Measurements from ENCODE around the gene MAP2K3. TPM values are rescaled to one million over a fixed set of nuclear protein-coding genes. Genes with fewer than 3 reads are reported as not detected.

The MAP2K3 gene
- polyA plus RNA-seq, 1 donor (not counting 4 experiments of a cell fraction or from before 2014, with no cell fraction given): 22.4 TPM

- Histone ChIP-seq H3K79me2 (ENCODE audit: control insufficient read depth, insufficient read depth, low read length) (no peaks in the 10 kb centered on the region), H4K20me1 (ENCODE audit: control insufficient read depth, extremely low read depth, insufficient read depth, low read length) (peaks cover 3% of the 10 kb centered on the region), H3K9me3 (ENCODE audit: control insufficient read depth, low read depth, low read length) (no peaks in the 10 kb centered on the region), H3K4me2 (ENCODE audit: control insufficient read depth, extremely low read depth, insufficient read depth, low read depth, low read length) (no peak overlapping the region), H3K4me1 (ENCODE audit: control insufficient read depth, extremely low read depth, insufficient read depth, low read length) (no peaks in the 10 kb centered on the region), H3K9ac (ENCODE audit: control insufficient read depth, extremely low read depth, insufficient read depth, low read length) (no peak overlapping the region), H3K36me3 (ENCODE audit: control insufficient read depth in 2 of 2, extremely low read depth in 1 of 2, insufficient read depth in 2 of 2, low read length in 2 of 2) (no peaks in the 10 kb centered on the region), H3K9me1 (ENCODE audit: control insufficient read depth, extremely low read depth, insufficient read depth, low read length) (no peaks in the 10 kb centered on the region), H3K27me3 (ENCODE audit: control insufficient read depth, extremely low read depth, insufficient read depth, low read length) (peaks cover 6% of the 10 kb centered on the region), H3K27ac (ENCODE audit: control insufficient read depth, insufficient read depth, low read length) (no peak overlapping the region), H3K4me3 (ENCODE audit: control insufficient read depth in 2 of 3, extremely low read depth in 1 of 3, insufficient read depth in 2 of 3, low read depth in 1 of 3, low read length in 3 of 3) (no peak overlapping the region), H2AFZ (ENCODE audit: control insufficient read depth, low read length) (no peak overlapping the region)
- no peak for FAIRE-seq
- TF ChIP-seq EZH2 (IDR thresholded peaks at IDR 0.05; ENCODE audit: low read length): no peak
- TF ChIP-seq, protein P1, sequence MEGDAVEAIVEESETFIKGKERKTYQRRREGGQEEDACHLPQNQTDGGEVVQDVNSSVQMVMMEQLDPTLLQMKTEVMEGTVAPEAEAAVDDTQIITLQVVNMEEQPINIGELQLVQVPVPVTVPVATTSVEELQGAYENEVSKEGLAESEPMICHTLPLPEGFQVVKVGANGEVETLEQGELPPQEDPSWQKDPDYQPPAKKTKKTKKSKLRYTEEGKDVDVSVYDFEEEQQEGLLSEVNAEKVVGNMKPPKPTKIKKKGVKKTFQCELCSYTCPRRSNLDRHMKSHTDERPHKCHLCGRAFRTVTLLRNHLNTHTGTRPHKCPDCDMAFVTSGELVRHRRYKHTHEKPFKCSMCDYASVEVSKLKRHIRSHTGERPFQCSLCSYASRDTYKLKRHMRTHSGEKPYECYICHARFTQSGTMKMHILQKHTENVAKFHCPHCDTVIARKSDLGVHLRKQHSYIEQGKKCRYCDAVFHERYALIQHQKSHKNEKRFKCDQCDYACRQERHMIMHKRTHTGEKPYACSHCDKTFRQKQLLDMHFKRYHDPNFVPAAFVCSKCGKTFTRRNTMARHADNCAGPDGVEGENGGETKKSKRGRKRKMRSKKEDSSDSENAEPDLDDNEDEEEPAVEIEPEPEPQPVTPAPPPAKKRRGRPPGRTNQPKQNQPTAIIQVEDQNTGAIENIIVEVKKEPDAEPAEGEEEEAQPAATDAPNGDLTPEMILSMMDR (optimal IDR thresholded peaks at IDR 0.05 in 1 of 3, IDR thresholded peaks at IDR 0.05 in 1 of 3, conservative IDR thresholded peaks at IDR 0.05 in 1 of 3; ENCODE audit: extremely low read depth in 1 of 3, insufficient read depth in 2 of 3, low read length in 3 of 3): no peak
- no peak for DNase-seq (ENCODE audit: low read depth, low spot score)
- dilution Hi-C loops (cut with MboI; ENCODE audit: extremely low pct_ligation_motif_present, low sequenced_read_pairs): no loop called here
Measured at GRCh38 chr17:21363776-21364642, 79.5 kb downstream of the MAP2K3 start.

Other genes starting within 250 kb of the MAP2K3 start
- 76.4 to 201 TPM (median 111 TPM) in 3 replicates for gene USP22, start 241.7 kb upstream of the MAP2K3 start, polyA plus RNA-seq
- 33.8 to 49.8 TPM (median 34.0 TPM) in 3 replicates for gene DHRS7B, start 157.7 kb upstream of the MAP2K3 start, polyA plus RNA-seq
- 38.5 to 58.1 TPM (median 40.1 TPM) in 3 replicates for gene TMEM11, start 70.5 kb upstream of the MAP2K3 start, polyA plus RNA-seq
- 1.5 to 3.3 TPM (median 3.1 TPM) in 3 replicates for gene NATD1, start 31.3 kb upstream of the MAP2K3 start, polyA plus RNA-seq
- gene KCNJ12, start 91.6 kb downstream of the MAP2K3 start, polyA plus RNA-seq: 0.04 to 0.15 TPM (median 0.07 TPM) in 3 replicates